ENCODE data around the gene PLK4.

- no peak for TF ChIP-seq POLR2A (IDR thresholded peaks at IDR 0.05)
- no peak for TF ChIP-seq CTCF (IDR thresholded peaks at IDR 0.05)
- TF ChIP-seq POLR2AphosphoS5 (IDR thresholded peaks at IDR 0.05) = no peak
- TF ChIP-seq EP300 (IDR thresholded peaks at IDR 0.05) = no peak
Measured at GRCh38 chr4:127896528-127896927, 15.8 kb downstream of the PLK4 start.

All from sigmoid colon (tissue), 4 donors.